ENCODE data around the gene WDR90. TPM values are rescaled to one million over a fixed set of nuclear protein-coding genes. Genes with fewer than 3 reads are reported as not detected.

WDR90 gene
- polyA plus RNA-seq, 1 donor from 2014 or later, result 32.1 TPM

DNA sequence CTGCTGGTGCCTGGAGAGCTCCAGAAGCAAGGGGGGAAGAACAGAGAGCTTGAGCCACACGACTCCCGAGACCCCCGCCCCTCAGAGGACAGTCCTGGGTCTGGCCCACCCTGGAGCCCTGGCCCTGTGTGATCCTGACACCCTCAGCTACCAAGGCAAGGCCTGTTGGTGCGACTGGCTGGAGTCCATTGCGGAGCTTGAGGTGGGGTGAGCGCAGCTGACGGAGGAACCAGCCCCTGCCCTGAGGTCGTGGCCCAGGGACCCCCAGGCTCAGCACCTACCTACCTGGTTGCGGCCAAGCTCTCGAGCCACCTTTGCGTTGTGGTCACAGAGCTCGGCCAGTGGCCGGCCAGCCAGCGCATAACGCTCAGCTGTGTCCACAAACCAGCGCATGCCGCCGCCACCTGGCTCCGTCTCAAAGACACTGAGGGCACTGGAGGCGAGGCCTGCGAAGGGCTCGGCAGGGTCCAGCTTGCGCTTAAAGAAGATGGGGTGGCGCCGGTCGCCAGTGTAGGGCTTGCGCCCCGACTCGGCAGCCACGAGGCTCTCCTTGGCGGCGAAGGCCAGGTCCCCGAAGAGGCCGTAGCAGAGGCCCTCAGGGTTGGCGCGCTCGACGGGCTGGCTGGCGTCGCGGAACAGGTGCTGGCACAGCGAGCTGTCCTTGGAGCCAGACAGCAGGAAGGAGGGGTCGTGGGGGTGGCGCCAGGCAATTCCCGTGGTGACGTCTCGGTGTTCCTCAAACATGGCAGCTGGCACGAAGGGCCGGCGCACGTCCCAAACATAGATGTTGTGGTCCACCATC lies 37.5 kb downstream of the WDR90 start:
- Histone ChIP-seq H4K20me1 (ENCODE audit: insufficient read depth) (no peaks in the 10 kb centered on the region), H3K4me3 (ENCODE audit: low read length) (no peak overlapping the region), H3K9ac (ENCODE audit: low read length) (no peak overlapping the region), H3K79me2 (replicated peaks; ENCODE audit: insufficient read depth, low read length) (peaks cover 17% of the 10 kb centered on the region), H3K27ac (ENCODE audit: low read length) (no peak overlapping the region), H3K36me3 (ENCODE audit: insufficient read depth, low read length) (no peaks in the 10 kb centered on the region), H3K4me2 (ENCODE audit: low read length) (no peak overlapping the region), H3F3A (ENCODE audit: insufficient read depth, low read length, poor library complexity, severe bottlenecking) (no peaks in the 10 kb centered on the region), H3K9me3 (ENCODE audit: low read length) (no peaks in the 10 kb centered on the region), H3K9me2 (ENCODE audit: insufficient read depth, low read length) (no peaks in the 10 kb centered on the region), H2AFZ (ENCODE audit: low read depth, low read length) (no peak overlapping the region), H3K27me3 (ENCODE audit: insufficient read depth, low read depth, low read length) (no peaks in the 10 kb centered on the region)
- TF ChIP-seq MXI1 (conservative IDR thresholded peaks at IDR 0.05; ENCODE audit: poor library complexity, severe bottlenecking) (no peak), SMC3 (conservative IDR thresholded peaks at IDR 0.05; ENCODE audit: poor library complexity) (no peak), EZH2 (IDR thresholded peaks at IDR 0.05; ENCODE audit: borderline replicate concordance, insufficient read depth, low read length, poor library complexity, severe bottlenecking) (no peak), POLR2AphosphoS5 (IDR thresholded peaks at IDR 0.05) (no peak), RAD21 (conservative IDR thresholded peaks at IDR 0.05) (no peak), EP300 (conservative IDR thresholded peaks at IDR 0.05; ENCODE audit: poor library complexity, severe bottlenecking) (no peak), TAF1 (IDR thresholded peaks at IDR 0.05; ENCODE audit: low read depth) (no peak)
- TF ChIP-seq, protein P1, sequence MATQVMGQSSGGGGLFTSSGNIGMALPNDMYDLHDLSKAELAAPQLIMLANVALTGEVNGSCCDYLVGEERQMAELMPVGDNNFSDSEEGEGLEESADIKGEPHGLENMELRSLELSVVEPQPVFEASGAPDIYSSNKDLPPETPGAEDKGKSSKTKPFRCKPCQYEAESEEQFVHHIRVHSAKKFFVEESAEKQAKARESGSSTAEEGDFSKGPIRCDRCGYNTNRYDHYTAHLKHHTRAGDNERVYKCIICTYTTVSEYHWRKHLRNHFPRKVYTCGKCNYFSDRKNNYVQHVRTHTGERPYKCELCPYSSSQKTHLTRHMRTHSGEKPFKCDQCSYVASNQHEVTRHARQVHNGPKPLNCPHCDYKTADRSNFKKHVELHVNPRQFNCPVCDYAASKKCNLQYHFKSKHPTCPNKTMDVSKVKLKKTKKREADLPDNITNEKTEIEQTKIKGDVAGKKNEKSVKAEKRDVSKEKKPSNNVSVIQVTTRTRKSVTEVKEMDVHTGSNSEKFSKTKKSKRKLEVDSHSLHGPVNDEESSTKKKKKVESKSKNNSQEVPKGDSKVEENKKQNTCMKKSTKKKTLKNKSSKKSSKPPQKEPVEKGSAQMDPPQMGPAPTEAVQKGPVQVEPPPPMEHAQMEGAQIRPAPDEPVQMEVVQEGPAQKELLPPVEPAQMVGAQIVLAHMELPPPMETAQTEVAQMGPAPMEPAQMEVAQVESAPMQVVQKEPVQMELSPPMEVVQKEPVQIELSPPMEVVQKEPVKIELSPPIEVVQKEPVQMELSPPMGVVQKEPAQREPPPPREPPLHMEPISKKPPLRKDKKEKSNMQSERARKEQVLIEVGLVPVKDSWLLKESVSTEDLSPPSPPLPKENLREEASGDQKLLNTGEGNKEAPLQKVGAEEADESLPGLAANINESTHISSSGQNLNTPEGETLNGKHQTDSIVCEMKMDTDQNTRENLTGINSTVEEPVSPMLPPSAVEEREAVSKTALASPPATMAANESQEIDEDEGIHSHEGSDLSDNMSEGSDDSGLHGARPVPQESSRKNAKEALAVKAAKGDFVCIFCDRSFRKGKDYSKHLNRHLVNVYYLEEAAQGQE (IDR thresholded peaks at IDR 0.05; ENCODE audit: borderline replicate concordance), result no peak
- TF ChIP-seq, protein P2, sequence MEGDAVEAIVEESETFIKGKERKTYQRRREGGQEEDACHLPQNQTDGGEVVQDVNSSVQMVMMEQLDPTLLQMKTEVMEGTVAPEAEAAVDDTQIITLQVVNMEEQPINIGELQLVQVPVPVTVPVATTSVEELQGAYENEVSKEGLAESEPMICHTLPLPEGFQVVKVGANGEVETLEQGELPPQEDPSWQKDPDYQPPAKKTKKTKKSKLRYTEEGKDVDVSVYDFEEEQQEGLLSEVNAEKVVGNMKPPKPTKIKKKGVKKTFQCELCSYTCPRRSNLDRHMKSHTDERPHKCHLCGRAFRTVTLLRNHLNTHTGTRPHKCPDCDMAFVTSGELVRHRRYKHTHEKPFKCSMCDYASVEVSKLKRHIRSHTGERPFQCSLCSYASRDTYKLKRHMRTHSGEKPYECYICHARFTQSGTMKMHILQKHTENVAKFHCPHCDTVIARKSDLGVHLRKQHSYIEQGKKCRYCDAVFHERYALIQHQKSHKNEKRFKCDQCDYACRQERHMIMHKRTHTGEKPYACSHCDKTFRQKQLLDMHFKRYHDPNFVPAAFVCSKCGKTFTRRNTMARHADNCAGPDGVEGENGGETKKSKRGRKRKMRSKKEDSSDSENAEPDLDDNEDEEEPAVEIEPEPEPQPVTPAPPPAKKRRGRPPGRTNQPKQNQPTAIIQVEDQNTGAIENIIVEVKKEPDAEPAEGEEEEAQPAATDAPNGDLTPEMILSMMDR (IDR thresholded peaks at IDR 0.05; ENCODE audit: poor library complexity, severe bottlenecking), result no peak

DNA sequence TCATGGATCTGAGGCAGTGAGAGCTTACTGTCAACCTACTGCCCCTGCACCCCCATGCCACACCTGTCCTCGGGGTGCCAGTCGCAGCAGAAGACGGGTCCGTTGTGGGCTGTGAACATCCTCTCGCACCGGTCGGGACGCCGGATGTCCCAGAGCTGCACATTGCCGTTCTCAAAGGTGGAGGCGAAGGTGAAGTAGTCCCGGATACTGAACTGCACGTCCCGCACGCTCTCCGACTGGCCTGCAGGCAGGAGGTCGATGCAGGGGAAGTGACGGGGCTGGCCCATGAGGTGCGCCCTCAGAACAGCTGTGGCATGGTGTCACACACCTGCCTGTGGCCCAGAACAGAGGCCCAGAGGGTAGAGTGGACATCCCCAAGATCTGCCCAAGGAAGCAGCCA lies 38.3 kb downstream of the WDR90 start:
- Histone ChIP-seq H3K27ac (ENCODE audit: low read length) (no peak overlapping the region), H3F3A (ENCODE audit: insufficient read depth, low read length, poor library complexity, severe bottlenecking) (no peaks in the 10 kb centered on the region), H3K79me2 (replicated peaks; ENCODE audit: insufficient read depth, low read length) (peaks cover 11% of the 10 kb centered on the region), H3K36me3 (ENCODE audit: insufficient read depth, low read length) (no peaks in the 10 kb centered on the region), H3K4me3 (ENCODE audit: low read length) (no peak overlapping the region), H3K9ac (ENCODE audit: low read length) (no peak overlapping the region), H3K27me3 (ENCODE audit: insufficient read depth, low read depth, low read length) (no peaks in the 10 kb centered on the region), H3K9me2 (ENCODE audit: insufficient read depth, low read length) (no peaks in the 10 kb centered on the region), H2AFZ (ENCODE audit: low read depth, low read length) (no peak overlapping the region), H3K4me2 (ENCODE audit: low read length) (no peak overlapping the region), H3K9me3 (ENCODE audit: low read length) (no peaks in the 10 kb centered on the region), H4K20me1 (ENCODE audit: insufficient read depth) (no peaks in the 10 kb centered on the region)
- no peak for TF ChIP-seq MXI1 (conservative IDR thresholded peaks at IDR 0.05; ENCODE audit: poor library complexity, severe bottlenecking)

All from neural cell (in vitro differentiated cells).